HL-60 (cell line): Measurements from ENCODE around the gene NPHS2.

Source experiments
- GABPA ChIP-seq: IDR thresholded peaks from 2 replicates; pipeline ENCODE4 v1.6.1; 2012; ENCODE audit warnings: low read depth
- POLR2AphosphoS5 ChIP-seq: IDR thresholded peaks from 2 replicates; pipeline ENCODE4 v1.6.1; 2012; ENCODE audit warnings: low read depth
- TF ChIP-seq, protein P1 (sequence below): IDR thresholded peaks from one replicate; pipeline ENCODE4 v1.5.1; 2011; ENCODE audit warnings: low read length, control low read depth, inconsistent platforms; ENCODE audit not compliant: insufficient read depth
- TF ChIP-seq, protein P2 (sequence below): IDR thresholded peaks from 2 replicates; pipeline ENCODE4 v1.6.1; 2012; ENCODE audit warnings: low read depth; ENCODE audit not compliant: insufficient replicate concordance

DNA sequence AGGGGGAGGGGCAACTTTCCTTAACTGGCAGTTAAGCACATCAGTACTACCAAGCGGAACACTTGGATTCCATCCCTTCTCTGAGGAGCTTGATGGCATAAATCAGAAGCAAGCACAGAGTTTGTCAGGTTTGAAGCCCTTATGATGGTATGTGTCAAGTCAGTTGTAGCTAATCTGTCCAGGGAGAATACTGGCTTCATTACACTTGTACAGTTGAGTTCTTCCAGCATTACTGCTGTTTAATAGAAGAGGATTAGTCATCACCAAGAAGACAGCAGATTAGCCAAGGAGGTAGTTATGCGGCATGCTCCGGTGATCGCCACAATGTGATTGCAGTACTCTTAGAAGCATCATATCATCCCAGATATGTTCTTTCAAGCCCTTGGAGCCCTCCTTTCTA, 13.8 kb upstream of the NPHS2 start:
- TF ChIP-seq, protein P1, sequence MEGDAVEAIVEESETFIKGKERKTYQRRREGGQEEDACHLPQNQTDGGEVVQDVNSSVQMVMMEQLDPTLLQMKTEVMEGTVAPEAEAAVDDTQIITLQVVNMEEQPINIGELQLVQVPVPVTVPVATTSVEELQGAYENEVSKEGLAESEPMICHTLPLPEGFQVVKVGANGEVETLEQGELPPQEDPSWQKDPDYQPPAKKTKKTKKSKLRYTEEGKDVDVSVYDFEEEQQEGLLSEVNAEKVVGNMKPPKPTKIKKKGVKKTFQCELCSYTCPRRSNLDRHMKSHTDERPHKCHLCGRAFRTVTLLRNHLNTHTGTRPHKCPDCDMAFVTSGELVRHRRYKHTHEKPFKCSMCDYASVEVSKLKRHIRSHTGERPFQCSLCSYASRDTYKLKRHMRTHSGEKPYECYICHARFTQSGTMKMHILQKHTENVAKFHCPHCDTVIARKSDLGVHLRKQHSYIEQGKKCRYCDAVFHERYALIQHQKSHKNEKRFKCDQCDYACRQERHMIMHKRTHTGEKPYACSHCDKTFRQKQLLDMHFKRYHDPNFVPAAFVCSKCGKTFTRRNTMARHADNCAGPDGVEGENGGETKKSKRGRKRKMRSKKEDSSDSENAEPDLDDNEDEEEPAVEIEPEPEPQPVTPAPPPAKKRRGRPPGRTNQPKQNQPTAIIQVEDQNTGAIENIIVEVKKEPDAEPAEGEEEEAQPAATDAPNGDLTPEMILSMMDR, result no peak
- TF ChIP-seq POLR2AphosphoS5, result no peak
- TF ChIP-seq, protein P2, sequence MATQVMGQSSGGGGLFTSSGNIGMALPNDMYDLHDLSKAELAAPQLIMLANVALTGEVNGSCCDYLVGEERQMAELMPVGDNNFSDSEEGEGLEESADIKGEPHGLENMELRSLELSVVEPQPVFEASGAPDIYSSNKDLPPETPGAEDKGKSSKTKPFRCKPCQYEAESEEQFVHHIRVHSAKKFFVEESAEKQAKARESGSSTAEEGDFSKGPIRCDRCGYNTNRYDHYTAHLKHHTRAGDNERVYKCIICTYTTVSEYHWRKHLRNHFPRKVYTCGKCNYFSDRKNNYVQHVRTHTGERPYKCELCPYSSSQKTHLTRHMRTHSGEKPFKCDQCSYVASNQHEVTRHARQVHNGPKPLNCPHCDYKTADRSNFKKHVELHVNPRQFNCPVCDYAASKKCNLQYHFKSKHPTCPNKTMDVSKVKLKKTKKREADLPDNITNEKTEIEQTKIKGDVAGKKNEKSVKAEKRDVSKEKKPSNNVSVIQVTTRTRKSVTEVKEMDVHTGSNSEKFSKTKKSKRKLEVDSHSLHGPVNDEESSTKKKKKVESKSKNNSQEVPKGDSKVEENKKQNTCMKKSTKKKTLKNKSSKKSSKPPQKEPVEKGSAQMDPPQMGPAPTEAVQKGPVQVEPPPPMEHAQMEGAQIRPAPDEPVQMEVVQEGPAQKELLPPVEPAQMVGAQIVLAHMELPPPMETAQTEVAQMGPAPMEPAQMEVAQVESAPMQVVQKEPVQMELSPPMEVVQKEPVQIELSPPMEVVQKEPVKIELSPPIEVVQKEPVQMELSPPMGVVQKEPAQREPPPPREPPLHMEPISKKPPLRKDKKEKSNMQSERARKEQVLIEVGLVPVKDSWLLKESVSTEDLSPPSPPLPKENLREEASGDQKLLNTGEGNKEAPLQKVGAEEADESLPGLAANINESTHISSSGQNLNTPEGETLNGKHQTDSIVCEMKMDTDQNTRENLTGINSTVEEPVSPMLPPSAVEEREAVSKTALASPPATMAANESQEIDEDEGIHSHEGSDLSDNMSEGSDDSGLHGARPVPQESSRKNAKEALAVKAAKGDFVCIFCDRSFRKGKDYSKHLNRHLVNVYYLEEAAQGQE, result no peak
- no peak for TF ChIP-seq GABPA
